Measurements from ENCODE around the gene MYO5C. TPM values are rescaled to one million over a fixed set of nuclear protein-coding genes. Genes with fewer than 3 reads are reported as not detected.

MYO5C gene
- total RNA-seq, 4 donors from 2014 or later, result 28.9 to 36.9 (median 32.5) TPM

DNA sequence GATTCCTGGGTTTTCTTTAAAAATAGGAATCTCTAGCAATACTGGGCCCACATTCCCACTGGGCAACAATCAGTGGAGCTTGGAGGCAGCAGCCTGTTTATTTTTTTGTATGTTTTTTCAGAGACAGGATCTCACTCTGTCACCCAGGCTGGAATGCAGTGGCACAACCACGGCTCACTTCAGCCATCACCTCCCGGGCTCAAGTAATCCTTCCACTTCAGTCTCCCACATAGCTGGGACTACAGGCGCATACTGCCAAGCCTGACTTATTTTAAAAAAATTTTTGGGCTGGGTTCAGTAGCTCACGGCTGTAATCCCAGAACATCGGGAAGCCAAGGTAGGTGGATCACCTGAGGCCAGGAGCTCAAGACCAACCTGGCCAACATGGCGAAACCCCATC, 75.4 kb downstream of the MYO5C start:
- DNase-seq, result no peak
- TF ChIP-seq POLR2A (IDR thresholded peaks at IDR 0.05), result no peak
- TF ChIP-seq, protein P1, sequence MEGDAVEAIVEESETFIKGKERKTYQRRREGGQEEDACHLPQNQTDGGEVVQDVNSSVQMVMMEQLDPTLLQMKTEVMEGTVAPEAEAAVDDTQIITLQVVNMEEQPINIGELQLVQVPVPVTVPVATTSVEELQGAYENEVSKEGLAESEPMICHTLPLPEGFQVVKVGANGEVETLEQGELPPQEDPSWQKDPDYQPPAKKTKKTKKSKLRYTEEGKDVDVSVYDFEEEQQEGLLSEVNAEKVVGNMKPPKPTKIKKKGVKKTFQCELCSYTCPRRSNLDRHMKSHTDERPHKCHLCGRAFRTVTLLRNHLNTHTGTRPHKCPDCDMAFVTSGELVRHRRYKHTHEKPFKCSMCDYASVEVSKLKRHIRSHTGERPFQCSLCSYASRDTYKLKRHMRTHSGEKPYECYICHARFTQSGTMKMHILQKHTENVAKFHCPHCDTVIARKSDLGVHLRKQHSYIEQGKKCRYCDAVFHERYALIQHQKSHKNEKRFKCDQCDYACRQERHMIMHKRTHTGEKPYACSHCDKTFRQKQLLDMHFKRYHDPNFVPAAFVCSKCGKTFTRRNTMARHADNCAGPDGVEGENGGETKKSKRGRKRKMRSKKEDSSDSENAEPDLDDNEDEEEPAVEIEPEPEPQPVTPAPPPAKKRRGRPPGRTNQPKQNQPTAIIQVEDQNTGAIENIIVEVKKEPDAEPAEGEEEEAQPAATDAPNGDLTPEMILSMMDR (IDR thresholded peaks at IDR 0.05), result no peak
- no peaks in the 10 kb centered on the region for H3K9me3 ChIP-seq
- H3K4me1 ChIP-seq, result no peaks in the 10 kb centered on the region
- no peak overlapping the region for H3K27ac ChIP-seq
- H3K27me3 ChIP-seq, result no peaks in the 10 kb centered on the region
- intact Hi-C loops (cut with DNase I; ENCODE audit: low total_unique reads), result no loop called here
- no peak overlapping the region for H3K4me3 ChIP-seq
- H3K36me3 ChIP-seq, result no peaks in the 10 kb centered on the region

GRCh38 chr15:52218816-52219215, 76.8 kb downstream of the MYO5C start:
- no peaks in the 10 kb centered on the region for H3K9me3 ChIP-seq
- intact Hi-C loops (cut with DNase I; ENCODE audit: low total_unique reads), result no loop called here
- H3K27ac ChIP-seq, result no peak overlapping the region
- DNase-seq, result no peak
- H3K27me3 ChIP-seq, result no peaks in the 10 kb centered on the region
- H3K4me3 ChIP-seq, result no peak overlapping the region
- no peaks in the 10 kb centered on the region for H3K36me3 ChIP-seq
- no peak for TF ChIP-seq POLR2A (IDR thresholded peaks at IDR 0.05)
- TF ChIP-seq, protein P1 (IDR thresholded peaks at IDR 0.05), result no peak
- H3K4me1 ChIP-seq, result no peaks in the 10 kb centered on the region

- TF ChIP-seq, protein P1 (IDR thresholded peaks at IDR 0.05), result no peak
- no peak for TF ChIP-seq POLR2A (IDR thresholded peaks at IDR 0.05)
- DNase-seq, result no peak
- H3K27ac ChIP-seq, result no peak overlapping the region
- H3K4me3 ChIP-seq, result no peak overlapping the region
- H3K9me3 ChIP-seq, result no peaks in the 10 kb centered on the region
- intact Hi-C loops (cut with DNase I; ENCODE audit: low total_unique reads), result no loop called here
- no peaks in the 10 kb centered on the region for H3K27me3 ChIP-seq
- H3K4me1 ChIP-seq, result no peaks in the 10 kb centered on the region
- H3K36me3 ChIP-seq, result no peaks in the 10 kb centered on the region
Measured at GRCh38 chr15:52218371-52218770, 77.2 kb downstream of the MYO5C start.

DNA sequence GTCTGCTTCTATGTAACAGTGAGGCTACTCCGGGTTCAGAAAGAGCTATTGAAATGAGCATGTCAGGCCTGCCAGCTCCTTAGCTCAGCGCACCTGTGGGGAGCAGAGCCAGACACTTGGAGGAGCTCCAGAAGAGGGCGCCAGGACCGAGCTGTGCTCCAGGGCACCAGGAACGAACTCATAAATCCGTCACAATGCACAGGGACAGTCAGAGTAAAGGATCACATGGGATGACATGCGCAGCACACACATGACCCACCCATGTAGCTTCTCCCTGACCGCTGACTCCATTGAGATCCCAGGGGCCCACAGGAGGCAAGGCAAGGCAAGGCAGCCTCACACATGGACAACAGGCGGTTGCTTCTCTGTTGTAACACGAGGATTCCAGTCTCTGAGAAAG, 78.4 kb downstream of the MYO5C start:
- no peaks in the 10 kb centered on the region for H3K9me3 ChIP-seq
- intact Hi-C loops (cut with DNase I; ENCODE audit: low total_unique reads), result no loop called here
- H3K36me3 ChIP-seq, result no peaks in the 10 kb centered on the region
- H3K4me3 ChIP-seq, result no peak overlapping the region
- no peaks in the 10 kb centered on the region for H3K27me3 ChIP-seq
- no peak for TF ChIP-seq POLR2A (IDR thresholded peaks at IDR 0.05)
- TF ChIP-seq, protein P1 (IDR thresholded peaks at IDR 0.05), result no peak
- no peak overlapping the region for H3K27ac ChIP-seq
- no peaks in the 10 kb centered on the region for H3K4me1 ChIP-seq
- DNase-seq, result no peak

DNA sequence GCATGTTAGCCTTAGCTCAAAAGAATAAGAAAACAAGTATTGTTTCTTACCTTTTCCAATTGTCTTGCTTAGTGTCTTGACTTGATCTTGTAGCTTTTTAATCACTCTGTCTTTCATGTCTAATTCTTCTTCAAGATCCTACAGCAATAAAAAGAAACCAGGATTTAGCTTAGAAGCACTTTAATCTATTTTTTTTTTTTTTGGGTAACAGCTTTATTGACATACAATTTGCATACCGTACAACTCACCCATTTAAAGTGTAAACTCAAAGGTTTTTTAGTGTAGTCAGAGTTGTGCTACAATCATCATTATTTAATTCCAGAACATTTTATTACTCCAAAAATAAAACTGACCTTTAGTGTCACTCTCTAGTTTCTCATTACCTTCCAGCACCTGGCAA, 81.1 kb downstream of the MYO5C start:
- Histone ChIP-seq H3K9me3 (no peaks in the 10 kb centered on the region), H3K36me3 (no peaks in the 10 kb centered on the region), H3K27ac (no peak overlapping the region), H3K4me3 (no peak overlapping the region), H3K27me3 (no peaks in the 10 kb centered on the region), H3K4me1 (no peaks in the 10 kb centered on the region)
- intact Hi-C loops (cut with DNase I; ENCODE audit: low total_unique reads), result no loop called here
- no peak for DNase-seq
- TF ChIP-seq, protein P1 (IDR thresholded peaks at IDR 0.05), result no peak
- no peak for TF ChIP-seq POLR2A (IDR thresholded peaks at IDR 0.05)

Measured in uterus (tissue), 4 donors.